ENCODE results near the gene PUM1.
"Not testable (repeated sequence)": the region's sequence is repeated elsewhere in the genome, so short reads cannot be mapped to it uniquely, and the experiment has no call there.

Gene PUM1

GRCh38 chr1:31084782-31085569, 19.5 kb upstream of the PUM1 start:
- Mint-ChIP-seq H3K27me3 (no peaks in the 10 kb centered on the region), H3K27ac (no peak overlapping the region), H3K36me3 (ENCODE audit: low read depth) (no peaks in the 10 kb centered on the region), H3K4me3 (no peak overlapping the region), H3K4me1 (ENCODE audit: low read depth) (no peaks in the 10 kb centered on the region), H3K9me3 (no peaks in the 10 kb centered on the region)

GRCh38 chr1:31082385-31082784, 16.9 kb upstream of the PUM1 start:
- Mint-ChIP-seq H3K36me3 (ENCODE audit: low read depth) (no peaks in the 10 kb centered on the region), H3K4me1 (ENCODE audit: low read depth) (no peaks in the 10 kb centered on the region), H3K9me3 (no peaks in the 10 kb centered on the region), H3K4me3 (no peak overlapping the region), H3K27ac (no peak overlapping the region), H3K27me3 (no peaks in the 10 kb centered on the region)

- H3K27ac Mint-ChIP-seq: no peak overlapping the region
- H3K4me1 Mint-ChIP-seq (ENCODE audit: low read depth): no peaks in the 10 kb centered on the region
- no peak overlapping the region for H3K4me3 Mint-ChIP-seq
- no peaks in the 10 kb centered on the region for H3K9me3 Mint-ChIP-seq
- H3K27me3 Mint-ChIP-seq: no peaks in the 10 kb centered on the region
- no peaks in the 10 kb centered on the region for H3K36me3 Mint-ChIP-seq (ENCODE audit: low read depth)
These were observed 7.5 kb upstream of the PUM1 start for GRCh38 chr1:31073044-31073443.

GRCh38 chr1:31072304-31072746, 6.8 kb upstream of the PUM1 start:
- Mint-ChIP-seq H3K9me3 (no peaks in the 10 kb centered on the region), H3K4me3 (no peak overlapping the region), H3K27ac (no peak overlapping the region), H3K36me3 (ENCODE audit: low read depth) (no peaks in the 10 kb centered on the region), H3K4me1 (ENCODE audit: low read depth) (no peaks in the 10 kb centered on the region), H3K27me3 (no peaks in the 10 kb centered on the region)

- peaks cover 8% of the 10 kb centered on the region for H3K36me3 Mint-ChIP-seq (ENCODE audit: low read depth)
- H3K4me3 Mint-ChIP-seq: no peak overlapping the region
- no peaks in the 10 kb centered on the region for H3K27me3 Mint-ChIP-seq
- H3K4me1 Mint-ChIP-seq (ENCODE audit: low read depth): peaks cover 5% of the 10 kb centered on the region
- H3K27ac Mint-ChIP-seq: no peak overlapping the region
- no peaks in the 10 kb centered on the region for H3K9me3 Mint-ChIP-seq
These were observed 3.9 kb upstream of the PUM1 start for GRCh38 chr1:31069392-31069791.

- Mint-ChIP-seq H3K4me1 (ENCODE audit: low read depth) (peaks cover 37% of the 10 kb centered on the region), H3K4me3 (peak overlapping the region; percentile 100), H3K27me3 (no peaks in the 10 kb centered on the region), H3K36me3 (ENCODE audit: low read depth) (peaks cover 28% of the 10 kb centered on the region), H3K27ac (peak overlapping the region; percentile 100), H3K9me3 (no peaks in the 10 kb centered on the region)
These were observed 703 bp downstream of the PUM1 start for GRCh38 chr1:31064718-31065309.

GRCh38 chr1:31064111-31064717, 1.3 kb downstream of the PUM1 start:
- no peaks in the 10 kb centered on the region for H3K9me3 Mint-ChIP-seq
- H3K36me3 Mint-ChIP-seq (ENCODE audit: low read depth): peaks cover 30% of the 10 kb centered on the region
- H3K4me3 Mint-ChIP-seq: peak overlapping the region; percentile 100
- peaks cover 41% of the 10 kb centered on the region for H3K4me1 Mint-ChIP-seq (ENCODE audit: low read depth)
- H3K27me3 Mint-ChIP-seq: no peaks in the 10 kb centered on the region
- peak overlapping the region; percentile 100 for H3K27ac Mint-ChIP-seq

GRCh38 chr1:31063631-31064030, 1.9 kb downstream of the PUM1 start:
- Mint-ChIP-seq H3K36me3 (ENCODE audit: low read depth) (peaks cover 36% of the 10 kb centered on the region), H3K4me1 (ENCODE audit: low read depth) (peaks cover 47% of the 10 kb centered on the region)

GRCh38 chr1:31062867-31063380, 2.6 kb downstream of the PUM1 start:
- H3K36me3 Mint-ChIP-seq (ENCODE audit: low read depth): peaks cover 43% of the 10 kb centered on the region
- peak overlapping the region; percentile 5 for H3K27ac Mint-ChIP-seq
- peak overlapping the region; percentile 100 for H3K4me3 Mint-ChIP-seq
- H3K9me3 Mint-ChIP-seq: no peaks in the 10 kb centered on the region
- H3K4me1 Mint-ChIP-seq (ENCODE audit: low read depth): peaks cover 54% of the 10 kb centered on the region
- no peaks in the 10 kb centered on the region for H3K27me3 Mint-ChIP-seq

More at GRCh38 chr1:31063631-31064030, 1.9 kb downstream of the PUM1 start:
- Mint-ChIP-seq H3K27ac (peak overlapping the region; percentile 5), H3K9me3 (no peaks in the 10 kb centered on the region), H3K27me3 (no peaks in the 10 kb centered on the region), H3K4me3 (peak overlapping the region; percentile 100)

- peaks cover 49% of the 10 kb centered on the region for H3K36me3 Mint-ChIP-seq (ENCODE audit: low read depth)
- H3K27ac Mint-ChIP-seq: peak overlapping the region; percentile 6
- H3K4me1 Mint-ChIP-seq (ENCODE audit: low read depth): peaks cover 60% of the 10 kb centered on the region
- H3K27me3 Mint-ChIP-seq, H3K9me3 Mint-ChIP-seq: not testable (repeated sequence)
- H3K4me3 Mint-ChIP-seq: peak overlapping the region; percentile 100
These were observed 3.2 kb downstream of the PUM1 start for GRCh38 chr1:31062162-31062866.

- Mint-ChIP-seq H3K9me3 (no peaks in the 10 kb centered on the region), H3K4me1 (ENCODE audit: low read depth) (peaks cover 89% of the 10 kb centered on the region), H3K36me3 (ENCODE audit: low read depth) (peaks cover 53% of the 10 kb centered on the region), H3K4me3 (peak overlapping the region; percentile 35), H3K27ac (peak overlapping the region; percentile 54), H3K27me3 (no peaks in the 10 kb centered on the region)
These were observed 7.5 kb downstream of the PUM1 start for GRCh38 chr1:31058012-31058411.

- H3K4me1 Mint-ChIP-seq (ENCODE audit: low read depth): peaks cover 90% of the 10 kb centered on the region
- peak overlapping the region; percentile 93 for H3K27ac Mint-ChIP-seq
- no peak overlapping the region for H3K4me3 Mint-ChIP-seq
- H3K9me3 Mint-ChIP-seq: no peaks in the 10 kb centered on the region
- H3K36me3 Mint-ChIP-seq (ENCODE audit: low read depth): peaks cover 50% of the 10 kb centered on the region
- H3K27me3 Mint-ChIP-seq: no peaks in the 10 kb centered on the region
These were observed 9.6 kb downstream of the PUM1 start for GRCh38 chr1:31055953-31056352.

GRCh38 chr1:31055501-31055900, 10.0 kb downstream of the PUM1 start:
- H3K36me3 Mint-ChIP-seq (ENCODE audit: low read depth): peaks cover 54% of the 10 kb centered on the region
- no peaks in the 10 kb centered on the region for H3K27me3 Mint-ChIP-seq
- peak overlapping the region; percentile 93 for H3K27ac Mint-ChIP-seq
- H3K9me3 Mint-ChIP-seq: no peaks in the 10 kb centered on the region
- peaks cover 89% of the 10 kb centered on the region for H3K4me1 Mint-ChIP-seq (ENCODE audit: low read depth)
- peak overlapping the region; percentile 8 for H3K4me3 Mint-ChIP-seq

- Mint-ChIP-seq H3K4me1 (ENCODE audit: low read depth) (peaks cover 89% of the 10 kb centered on the region), H3K27me3 (no peaks in the 10 kb centered on the region), H3K27ac (peak overlapping the region; percentile 93), H3K36me3 (ENCODE audit: low read depth) (peaks cover 57% of the 10 kb centered on the region), H3K4me3 (peak overlapping the region; percentile 8), H3K9me3 (no peaks in the 10 kb centered on the region)
These were observed 10.5 kb downstream of the PUM1 start for GRCh38 chr1:31054958-31055481.
